GM12872 (cell line): ENCODE data around the gene ALAD.

ENCODE experiments used
- CTCF ChIP-seq: IDR thresholded peaks from 3 replicates; pipeline ENCODE4 v1.5.1; 2011; ENCODE audit warnings: low read depth, mild to moderate bottlenecking, low read length, moderate library complexity; ENCODE audit not compliant: insufficient read depth

ALAD gene

GRCh38 chr9:113386571-113387393 lies 14.3 kb downstream of the ALAD start:
- no peak for TF ChIP-seq CTCF

- TF ChIP-seq CTCF, result no peak
These were observed 19.1 kb downstream of the ALAD start for GRCh38 chr9:113381909-113382411.

- TF ChIP-seq CTCF, result no peak
These were observed 20.2 kb downstream of the ALAD start for GRCh38 chr9:113380869-113381378.

- no peak for TF ChIP-seq CTCF
These were observed 24.2 kb downstream of the ALAD start, which contains the start of gene HDHD3 for GRCh38 chr9:113376634-113377567. HDHD3 (minus strand) TSS chr9:113376986; CDS start chr9:113374354, 2,632 bp downstream.

- no peak for TF ChIP-seq CTCF
These were observed 25.7 kb downstream of the ALAD start for GRCh38 chr9:113375057-113376023.

- no peak for TF ChIP-seq CTCF
These were observed 27.2 kb downstream of the ALAD start for GRCh38 chr9:113373676-113374392.
